ENCODE measurements around the gene UNC5C.

UNC5C gene

GRCh38 chr4:95546866-95547714 is 1.7 kb downstream of the UNC5C start:
- Histone ChIP-seq H3K4me1 (ENCODE audit: control insufficient read depth in 5 of 5, insufficient read depth in 5 of 5, low read length in 5 of 5) (peaks cover 0 to 31% (median 30%) of the 10 kb centered on the region in 5 donors), H3K27me3 (ENCODE audit: control insufficient read depth in 5 of 5, insufficient read depth in 4 of 5, low read length in 5 of 5) (peaks cover 3 to 28% (median 12%) of the 10 kb centered on the region in 5 donors), H3K4me3 (ENCODE audit: low read depth in 1 of 5, low read length in 5 of 5) (peak overlapping the region; percentile 54 to 83 (median 73)), H3K36me3 (ENCODE audit: control insufficient read depth in 5 of 5, insufficient read depth in 5 of 5, low read length in 5 of 5) (no peaks in the 10 kb centered on the region), H3K9me3 (ENCODE audit: control insufficient read depth in 5 of 5, low read length in 5 of 5) (no peaks in the 10 kb centered on the region), H3K9ac (ENCODE audit: low read length in 5 of 5) (no peak overlapping the region), H3K27ac (ENCODE audit: low read depth, low read length) (peak overlapping the region; percentile 54)

- peaks cover 0 to 28% (median 12%) of the 10 kb centered on the region in 5 donors for H3K27me3 ChIP-seq (ENCODE audit: control insufficient read depth in 5 of 5, insufficient read depth in 4 of 5, low read length in 5 of 5)
- H3K4me3 ChIP-seq (ENCODE audit: low read depth in 1 of 5, low read length in 5 of 5), result no peak overlapping the region
- H3K9me3 ChIP-seq (ENCODE audit: control insufficient read depth in 5 of 5, low read length in 5 of 5), result no peaks in the 10 kb centered on the region
- peaks cover 0 to 31% (median 30%) of the 10 kb centered on the region in 5 donors for H3K4me1 ChIP-seq (ENCODE audit: control insufficient read depth in 5 of 5, insufficient read depth in 5 of 5, low read length in 5 of 5)
- peak overlapping the region; percentile 14 for H3K27ac ChIP-seq (ENCODE audit: low read depth, low read length)
- H3K9ac ChIP-seq (ENCODE audit: low read length in 5 of 5), result no peak overlapping the region
- no peaks in the 10 kb centered on the region for H3K36me3 ChIP-seq (ENCODE audit: control insufficient read depth in 5 of 5, insufficient read depth in 5 of 5, low read length in 5 of 5)
These were observed 2.6 kb downstream of the UNC5C start for GRCh38 chr4:95546221-95546620.

GRCh38 chr4:95545546-95545945 is 3.2 kb downstream of the UNC5C start:
- H3K27me3 ChIP-seq (ENCODE audit: control insufficient read depth in 5 of 5, insufficient read depth in 4 of 5, low read length in 5 of 5), result peaks cover 0 to 28% (median 12%) of the 10 kb centered on the region in 5 donors
- H3K36me3 ChIP-seq (ENCODE audit: control insufficient read depth in 5 of 5, insufficient read depth in 5 of 5, low read length in 5 of 5), result no peaks in the 10 kb centered on the region
- peak overlapping the region; percentile 14 for H3K27ac ChIP-seq (ENCODE audit: low read depth, low read length)
- H3K9me3 ChIP-seq (ENCODE audit: control insufficient read depth in 5 of 5, low read length in 5 of 5), result no peaks in the 10 kb centered on the region
- no peak overlapping the region for H3K4me3 ChIP-seq (ENCODE audit: low read depth in 1 of 5, low read length in 5 of 5)
- H3K9ac ChIP-seq (ENCODE audit: low read length in 5 of 5), result no peak overlapping the region
- peaks cover 0 to 31% (median 30%) of the 10 kb centered on the region in 5 donors for H3K4me1 ChIP-seq (ENCODE audit: control insufficient read depth in 5 of 5, insufficient read depth in 5 of 5, low read length in 5 of 5)

GRCh38 chr4:95544113-95545103 is 4.4 kb downstream of the UNC5C start:
- Histone ChIP-seq H3K27ac (ENCODE audit: low read depth, low read length) (peak overlapping the region; percentile 14), H3K4me1 (ENCODE audit: control insufficient read depth in 5 of 5, insufficient read depth in 5 of 5, low read length in 5 of 5) (peaks cover 0 to 23% (median 21%) of the 10 kb centered on the region in 5 donors), H3K4me3 (ENCODE audit: low read depth in 1 of 5, low read length in 5 of 5) (no peak overlapping the region), H3K27me3 (ENCODE audit: control insufficient read depth in 5 of 5, insufficient read depth in 4 of 5, low read length in 5 of 5) (peaks cover 0 to 27% (median 10%) of the 10 kb centered on the region in 5 donors), H3K9ac (ENCODE audit: low read length in 5 of 5) (no peak overlapping the region), H3K36me3 (ENCODE audit: control insufficient read depth in 5 of 5, insufficient read depth in 5 of 5, low read length in 5 of 5) (no peaks in the 10 kb centered on the region), H3K9me3 (ENCODE audit: control insufficient read depth in 5 of 5, low read length in 5 of 5) (no peaks in the 10 kb centered on the region)

- no peaks in the 10 kb centered on the region for H3K36me3 ChIP-seq (ENCODE audit: control insufficient read depth in 5 of 5, insufficient read depth in 5 of 5, low read length in 5 of 5)
- no peak overlapping the region for H3K9ac ChIP-seq (ENCODE audit: low read length in 5 of 5)
- H3K4me1 ChIP-seq (ENCODE audit: control insufficient read depth in 5 of 5, insufficient read depth in 5 of 5, low read length in 5 of 5), result peaks cover 0 to under 1% (median 0%) of the 10 kb centered on the region in 5 donors
- H3K27me3 ChIP-seq (ENCODE audit: control insufficient read depth in 5 of 5, insufficient read depth in 4 of 5, low read length in 5 of 5), result peaks cover 0 to 10% (median 3%) of the 10 kb centered on the region in 5 donors
- peak overlapping the region; percentile 7 for H3K27ac ChIP-seq (ENCODE audit: low read depth, low read length)
- no peak overlapping the region for H3K4me3 ChIP-seq (ENCODE audit: low read depth in 1 of 5, low read length in 5 of 5)
- H3K9me3 ChIP-seq (ENCODE audit: control insufficient read depth in 5 of 5, low read length in 5 of 5), result no peaks in the 10 kb centered on the region
These were observed 6.7 kb downstream of the UNC5C start for GRCh38 chr4:95541889-95542607.

- Histone ChIP-seq H3K4me1 (ENCODE audit: control insufficient read depth in 5 of 5, insufficient read depth in 5 of 5, low read length in 5 of 5) (no peaks in the 10 kb centered on the region), H3K4me3 (ENCODE audit: low read depth in 1 of 5, low read length in 5 of 5) (no peak overlapping the region), H3K9me3 (ENCODE audit: control insufficient read depth in 5 of 5, low read length in 5 of 5) (no peaks in the 10 kb centered on the region), H3K9ac (ENCODE audit: low read length in 5 of 5) (no peak overlapping the region), H3K27ac (ENCODE audit: low read depth, low read length) (no peak overlapping the region), H3K27me3 (ENCODE audit: control insufficient read depth in 5 of 5, insufficient read depth in 4 of 5, low read length in 5 of 5) (peaks cover 0 to 6% (median under 1%) of the 10 kb centered on the region in 5 donors), H3K36me3 (ENCODE audit: control insufficient read depth in 5 of 5, insufficient read depth in 5 of 5, low read length in 5 of 5) (no peaks in the 10 kb centered on the region)
These were observed 7.7 kb downstream of the UNC5C start for GRCh38 chr4:95541094-95541493.

- H3K4me1 ChIP-seq (ENCODE audit: control insufficient read depth in 5 of 5, insufficient read depth in 5 of 5, low read length in 5 of 5), result no peaks in the 10 kb centered on the region
- no peaks in the 10 kb centered on the region for H3K27me3 ChIP-seq (ENCODE audit: control insufficient read depth in 5 of 5, insufficient read depth in 4 of 5, low read length in 5 of 5)
- no peak overlapping the region for H3K9ac ChIP-seq (ENCODE audit: low read length in 5 of 5)
- no peak overlapping the region for H3K4me3 ChIP-seq (ENCODE audit: low read depth in 1 of 5, low read length in 5 of 5)
- H3K36me3 ChIP-seq (ENCODE audit: control insufficient read depth in 5 of 5, insufficient read depth in 5 of 5, low read length in 5 of 5), result no peaks in the 10 kb centered on the region
- H3K27ac ChIP-seq (ENCODE audit: low read depth, low read length), result peak overlapping the region; percentile 51
- H3K9me3 ChIP-seq (ENCODE audit: control insufficient read depth in 5 of 5, low read length in 5 of 5), result no peaks in the 10 kb centered on the region
These were observed 8.5 kb downstream of the UNC5C start for GRCh38 chr4:95540227-95540626.

- Histone ChIP-seq H3K4me1 (ENCODE audit: control insufficient read depth in 5 of 5, insufficient read depth in 5 of 5, low read length in 5 of 5) (no peaks in the 10 kb centered on the region), H3K9ac (ENCODE audit: low read length in 5 of 5) (no peak overlapping the region), H3K27ac (ENCODE audit: low read depth, low read length) (peak overlapping the region; percentile 71), H3K4me3 (ENCODE audit: low read depth in 1 of 5, low read length in 5 of 5) (no peak overlapping the region), H3K36me3 (ENCODE audit: control insufficient read depth in 5 of 5, insufficient read depth in 5 of 5, low read length in 5 of 5) (no peaks in the 10 kb centered on the region), H3K27me3 (ENCODE audit: control insufficient read depth in 5 of 5, insufficient read depth in 4 of 5, low read length in 5 of 5) (no peaks in the 10 kb centered on the region), H3K9me3 (ENCODE audit: control insufficient read depth in 5 of 5, low read length in 5 of 5) (no peaks in the 10 kb centered on the region)
These were observed 9.7 kb downstream of the UNC5C start for GRCh38 chr4:95539106-95539505.

- no peak overlapping the region for H3K9ac ChIP-seq (ENCODE audit: low read length in 5 of 5)
- no peaks in the 10 kb centered on the region for H3K4me1 ChIP-seq (ENCODE audit: control insufficient read depth in 5 of 5, insufficient read depth in 5 of 5, low read length in 5 of 5)
- H3K27me3 ChIP-seq (ENCODE audit: control insufficient read depth in 5 of 5, insufficient read depth in 4 of 5, low read length in 5 of 5), result no peaks in the 10 kb centered on the region
- H3K4me3 ChIP-seq (ENCODE audit: low read depth in 1 of 5, low read length in 5 of 5), result no peak overlapping the region
- no peaks in the 10 kb centered on the region for H3K36me3 ChIP-seq (ENCODE audit: control insufficient read depth in 5 of 5, insufficient read depth in 5 of 5, low read length in 5 of 5)
- no peaks in the 10 kb centered on the region for H3K9me3 ChIP-seq (ENCODE audit: control insufficient read depth in 5 of 5, low read length in 5 of 5)
- H3K27ac ChIP-seq (ENCODE audit: low read depth, low read length), result peak overlapping the region; percentile 7
These were observed 10.8 kb downstream of the UNC5C start for GRCh38 chr4:95537863-95538488.

Data from subcutaneous abdominal adipose tissue (tissue), 5 donors.